Fibroblast of villous mesenchyme (primary cell): Measurements from ENCODE around the gene SYNJ1. TPM values are rescaled to one million over a fixed set of nuclear protein-coding genes. Genes with fewer than 3 reads are reported as not detected.
A peak's percentile ranks its signal among the peaks of the same experiment; 100 is the strongest.

Source experiments
- DNase-seq: peaks from one replicate; pipeline ENCODE4 v3.0.0-alpha.2; 2010; ENCODE audit warnings: low read depth
- H3K4me3 ChIP-seq: 2 replicates; pipeline ENCODE4 v1.5.1; 2011; ENCODE audit warnings: low read depth, mild to moderate bottlenecking, low read length
- total RNA-seq: library from RNA; depleted of rRNA; stranded (reverse); fragments of >200 nt; gene quantifications from 2 replicates; pipeline ENCODE4 v1.2.3, GENCODE V29; 2012
- TF ChIP-seq, protein P1 (sequence below): IDR thresholded peaks from 2 replicates; pipeline ENCODE4 v1.5.1; 2012; ENCODE audit warnings: low read depth, mild to moderate bottlenecking, low read length; ENCODE audit not compliant: insufficient read depth

SYNJ1 gene
- total RNA-seq, 1 donor: 7.3 TPM

DNA sequence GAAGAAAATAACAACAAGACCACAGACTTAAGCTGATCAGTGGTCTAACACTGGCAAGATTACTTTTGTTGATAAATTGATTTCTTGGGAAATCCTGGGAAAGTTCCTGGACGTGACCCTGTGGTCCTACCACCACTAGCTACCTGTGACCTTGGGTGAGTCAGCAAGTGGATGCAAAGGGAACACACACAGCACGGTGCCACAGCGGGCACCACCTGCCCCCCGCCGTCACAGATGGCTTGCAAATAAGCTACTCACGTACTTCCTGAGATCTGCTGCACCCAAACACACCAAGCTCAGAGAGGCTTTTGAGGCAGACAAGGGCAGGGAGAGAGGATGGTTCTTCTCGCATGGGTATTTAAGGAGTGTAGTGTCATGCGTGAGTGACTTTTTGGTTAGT lies 128.3 kb downstream of the SYNJ1 start:
- no peak for DNase-seq
- TF ChIP-seq, protein P1, sequence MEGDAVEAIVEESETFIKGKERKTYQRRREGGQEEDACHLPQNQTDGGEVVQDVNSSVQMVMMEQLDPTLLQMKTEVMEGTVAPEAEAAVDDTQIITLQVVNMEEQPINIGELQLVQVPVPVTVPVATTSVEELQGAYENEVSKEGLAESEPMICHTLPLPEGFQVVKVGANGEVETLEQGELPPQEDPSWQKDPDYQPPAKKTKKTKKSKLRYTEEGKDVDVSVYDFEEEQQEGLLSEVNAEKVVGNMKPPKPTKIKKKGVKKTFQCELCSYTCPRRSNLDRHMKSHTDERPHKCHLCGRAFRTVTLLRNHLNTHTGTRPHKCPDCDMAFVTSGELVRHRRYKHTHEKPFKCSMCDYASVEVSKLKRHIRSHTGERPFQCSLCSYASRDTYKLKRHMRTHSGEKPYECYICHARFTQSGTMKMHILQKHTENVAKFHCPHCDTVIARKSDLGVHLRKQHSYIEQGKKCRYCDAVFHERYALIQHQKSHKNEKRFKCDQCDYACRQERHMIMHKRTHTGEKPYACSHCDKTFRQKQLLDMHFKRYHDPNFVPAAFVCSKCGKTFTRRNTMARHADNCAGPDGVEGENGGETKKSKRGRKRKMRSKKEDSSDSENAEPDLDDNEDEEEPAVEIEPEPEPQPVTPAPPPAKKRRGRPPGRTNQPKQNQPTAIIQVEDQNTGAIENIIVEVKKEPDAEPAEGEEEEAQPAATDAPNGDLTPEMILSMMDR: no peak
- H3K4me3 ChIP-seq: no peak overlapping the region

DNA sequence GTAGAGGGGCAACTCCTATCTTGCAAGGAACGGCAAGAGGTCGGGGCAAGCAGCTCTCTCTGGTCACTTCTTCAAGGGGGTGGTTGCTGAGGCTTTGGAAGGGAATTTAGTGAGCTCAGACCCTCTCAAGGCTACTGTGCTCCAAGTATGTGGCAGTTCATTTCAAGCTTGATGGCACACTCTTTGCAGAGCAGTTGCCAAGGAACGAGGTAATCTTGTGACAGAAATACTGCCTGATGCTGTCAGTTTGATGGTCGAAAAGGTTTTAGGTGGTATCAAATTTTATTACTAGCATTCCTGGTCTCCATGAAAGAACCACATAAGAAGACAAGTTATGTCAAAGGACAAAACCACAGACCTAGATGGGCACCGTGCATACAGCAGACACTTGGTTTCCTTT lies 128.7 kb downstream of the SYNJ1 start:
- H3K4me3 ChIP-seq: no peak overlapping the region
- DNase-seq: no peak
- TF ChIP-seq, protein P1: no peak

DNA sequence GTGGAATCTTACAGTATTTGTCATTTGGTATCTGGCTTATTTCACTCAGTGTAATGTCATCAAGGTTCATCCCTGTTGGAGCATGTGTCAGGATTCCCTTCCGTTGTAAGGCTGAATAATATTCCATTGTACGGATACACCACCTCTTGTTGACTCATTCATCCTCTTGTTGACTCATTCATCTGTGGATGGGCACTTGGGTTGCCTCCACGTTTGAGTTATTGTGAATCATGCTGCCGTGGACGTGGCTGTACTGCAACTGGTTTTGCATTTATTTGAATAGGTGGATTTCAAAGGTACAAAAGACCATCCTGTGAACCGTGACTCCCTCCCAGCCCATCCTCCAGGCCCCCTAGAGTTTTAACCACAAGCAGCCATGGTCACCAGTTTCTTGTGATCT lies 130.6 kb downstream of the SYNJ1 start:
- TF ChIP-seq, protein P1: no peak

DNA sequence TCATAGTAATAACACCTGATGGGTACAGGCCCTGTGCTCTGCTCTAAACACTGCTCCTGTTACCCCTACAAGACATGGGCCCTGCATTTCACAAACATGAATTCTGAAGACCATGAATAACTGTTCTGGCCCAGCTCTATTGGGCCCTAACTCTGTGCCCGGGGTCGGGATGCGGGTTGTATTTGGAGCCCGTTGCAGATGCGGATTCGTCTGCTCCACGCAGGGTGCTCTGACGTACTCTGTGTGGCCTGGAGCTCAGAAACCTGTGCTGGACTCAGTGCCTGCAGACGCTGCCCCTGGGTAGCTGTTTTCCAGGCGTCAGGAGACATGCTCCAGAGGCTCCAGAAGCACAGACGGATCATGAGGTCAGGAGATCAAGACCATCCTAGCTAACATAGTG lies 132.4 kb downstream of the SYNJ1 start:
- DNase-seq: no peak
- TF ChIP-seq, protein P1: no peak
- H3K4me3 ChIP-seq: no peak overlapping the region

More for the DNA sequence above, 130.6 kb downstream of the SYNJ1 start:
- no peak overlapping the region for H3K4me3 ChIP-seq
- peak; percentile 60 for DNase-seq

DNA sequence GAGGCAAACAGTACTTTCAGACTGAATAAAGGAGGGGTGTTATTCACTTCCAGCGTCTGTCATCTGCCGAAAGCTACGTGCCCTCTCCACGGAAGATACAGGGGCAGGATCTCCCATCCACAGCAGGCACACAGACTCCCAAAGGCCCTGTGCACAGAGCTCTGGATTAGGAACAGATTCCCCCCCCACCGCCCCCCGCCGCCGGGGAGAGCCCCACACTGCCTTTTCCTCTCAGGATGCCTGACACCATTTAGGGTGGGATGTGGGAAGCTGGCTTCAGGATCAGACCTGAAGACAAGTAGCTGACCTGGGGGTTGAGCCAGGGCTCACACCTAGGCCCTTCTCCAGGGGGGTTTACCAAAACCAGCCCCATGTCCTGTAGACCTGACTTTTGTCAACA lies 134.1 kb downstream of the SYNJ1 start:
- DNase-seq: no peak
- H3K4me3 ChIP-seq: no peak overlapping the region
- TF ChIP-seq, protein P1: no peak

DNA sequence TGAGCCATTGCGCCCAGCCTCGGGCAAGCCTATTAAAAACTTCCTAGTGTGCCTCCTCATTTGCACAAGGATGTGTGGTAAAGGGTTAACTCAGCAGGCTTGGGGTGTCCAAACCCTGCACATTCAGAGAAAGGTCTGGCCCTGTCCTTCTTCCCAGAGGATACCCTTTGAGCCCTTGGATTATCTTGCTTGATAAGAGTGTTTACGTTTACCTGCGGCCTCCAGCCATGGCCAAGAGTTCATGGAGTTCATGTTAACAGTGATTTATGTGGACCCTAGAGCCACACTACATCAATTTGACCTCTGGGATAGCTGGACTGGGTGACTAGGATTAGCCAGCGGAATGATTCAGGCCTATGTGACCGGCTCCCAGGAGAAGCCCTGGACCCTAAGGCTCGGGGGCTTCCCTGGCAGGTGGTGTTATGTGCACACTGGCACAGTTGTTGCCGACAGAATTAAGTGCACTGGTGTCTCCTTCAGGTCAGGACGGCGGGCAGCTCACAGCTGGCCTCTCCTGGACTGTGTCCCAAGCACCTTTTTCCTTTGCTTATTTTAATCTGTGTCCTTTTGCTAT lies 134.8 kb downstream of the SYNJ1 start:
- TF ChIP-seq, protein P1: no peak
- peak; percentile 26 for DNase-seq
- no peak overlapping the region for H3K4me3 ChIP-seq

DNA sequence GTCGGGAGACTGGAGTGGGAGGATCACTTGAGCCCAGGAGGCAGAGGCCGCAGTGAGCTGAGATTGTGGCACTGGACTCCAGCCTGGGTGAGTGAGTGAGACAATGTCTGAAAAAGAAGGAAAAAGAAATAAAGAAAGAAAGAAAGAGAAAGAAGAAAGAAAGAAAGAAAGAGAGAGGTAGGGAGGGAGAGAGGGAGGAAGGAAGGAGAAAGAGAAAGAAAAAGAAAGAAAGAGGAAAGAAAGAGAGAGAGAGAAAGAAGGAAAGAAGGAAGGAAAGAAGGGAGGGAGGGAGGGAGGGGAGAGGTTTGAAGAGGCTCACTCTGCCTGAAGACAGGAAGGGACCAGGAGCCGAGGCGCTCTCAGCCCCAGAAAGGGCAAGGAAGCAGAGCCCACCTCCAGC lies 137.7 kb downstream of the SYNJ1 start:
- no peak overlapping the region for H3K4me3 ChIP-seq
- TF ChIP-seq, protein P1: no peak
- DNase-seq: no peak
